ENCODE measurements around the gene COL4A4.

DNA sequence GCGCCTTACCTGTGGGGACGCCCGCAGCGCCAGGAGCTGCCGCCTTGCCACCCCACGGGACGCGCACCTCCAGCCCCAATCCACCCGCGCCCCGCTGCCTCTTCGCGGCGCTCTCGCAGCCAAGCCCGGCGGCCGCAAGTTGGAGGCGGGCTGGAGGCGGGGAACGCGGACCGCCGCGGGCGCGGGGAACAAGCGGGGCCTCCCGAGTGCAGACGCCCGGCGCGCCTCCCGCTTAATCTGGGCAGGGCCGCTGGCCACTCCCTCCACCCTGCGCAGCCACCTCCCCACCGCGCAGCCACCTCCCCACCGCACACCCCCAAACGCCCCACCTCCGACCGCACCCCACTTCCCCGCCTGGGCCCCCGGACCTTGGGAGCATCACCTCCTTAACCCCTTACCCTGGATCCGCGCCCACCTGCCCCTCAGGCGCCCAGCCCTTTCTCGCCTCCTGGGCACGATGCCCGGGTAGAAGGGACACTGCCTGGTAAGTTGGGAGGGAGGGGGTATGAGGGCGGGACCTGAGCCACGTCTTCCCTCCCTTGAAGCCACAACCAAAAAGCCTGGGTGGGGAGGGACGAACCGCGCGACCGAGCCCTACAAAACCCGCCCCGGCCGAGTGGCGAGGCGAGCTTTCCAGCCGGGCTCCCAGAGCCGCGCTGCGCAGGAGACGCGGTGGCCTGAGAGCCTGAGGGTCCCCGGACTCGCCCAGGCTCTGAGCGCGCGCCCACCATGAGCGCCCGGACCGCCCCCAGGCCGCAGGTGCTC is at the start of gene COL4A4, which contains the start of gene COL4A3:
- TF ChIP-seq CTCF (IDR thresholded peaks at IDR 0.05): no peak
- TF ChIP-seq POLR2A (IDR thresholded peaks at IDR 0.05): no peak

Data from Peyer's patch (tissue), 4 donors.